Hematopoietic multipotent progenitor cell treated with erythropoietin and hydrocortisone succinate and interleukin-3 and kit ligand, for 6 days (in vitro differentiated cells): ENCODE measurements around the gene POLDIP3.

Experiments
- DNase-seq: peaks from one replicate; pipeline ENCODE4 v3.0.0-alpha.2; 2015

POLDIP3 gene, protein sequence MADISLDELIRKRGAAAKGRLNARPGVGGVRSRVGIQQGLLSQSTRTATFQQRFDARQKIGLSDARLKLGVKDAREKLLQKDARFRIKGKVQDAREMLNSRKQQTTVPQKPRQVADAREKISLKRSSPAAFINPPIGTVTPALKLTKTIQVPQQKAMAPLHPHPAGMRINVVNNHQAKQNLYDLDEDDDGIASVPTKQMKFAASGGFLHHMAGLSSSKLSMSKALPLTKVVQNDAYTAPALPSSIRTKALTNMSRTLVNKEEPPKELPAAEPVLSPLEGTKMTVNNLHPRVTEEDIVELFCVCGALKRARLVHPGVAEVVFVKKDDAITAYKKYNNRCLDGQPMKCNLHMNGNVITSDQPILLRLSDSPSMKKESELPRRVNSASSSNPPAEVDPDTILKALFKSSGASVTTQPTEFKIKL

DNA sequence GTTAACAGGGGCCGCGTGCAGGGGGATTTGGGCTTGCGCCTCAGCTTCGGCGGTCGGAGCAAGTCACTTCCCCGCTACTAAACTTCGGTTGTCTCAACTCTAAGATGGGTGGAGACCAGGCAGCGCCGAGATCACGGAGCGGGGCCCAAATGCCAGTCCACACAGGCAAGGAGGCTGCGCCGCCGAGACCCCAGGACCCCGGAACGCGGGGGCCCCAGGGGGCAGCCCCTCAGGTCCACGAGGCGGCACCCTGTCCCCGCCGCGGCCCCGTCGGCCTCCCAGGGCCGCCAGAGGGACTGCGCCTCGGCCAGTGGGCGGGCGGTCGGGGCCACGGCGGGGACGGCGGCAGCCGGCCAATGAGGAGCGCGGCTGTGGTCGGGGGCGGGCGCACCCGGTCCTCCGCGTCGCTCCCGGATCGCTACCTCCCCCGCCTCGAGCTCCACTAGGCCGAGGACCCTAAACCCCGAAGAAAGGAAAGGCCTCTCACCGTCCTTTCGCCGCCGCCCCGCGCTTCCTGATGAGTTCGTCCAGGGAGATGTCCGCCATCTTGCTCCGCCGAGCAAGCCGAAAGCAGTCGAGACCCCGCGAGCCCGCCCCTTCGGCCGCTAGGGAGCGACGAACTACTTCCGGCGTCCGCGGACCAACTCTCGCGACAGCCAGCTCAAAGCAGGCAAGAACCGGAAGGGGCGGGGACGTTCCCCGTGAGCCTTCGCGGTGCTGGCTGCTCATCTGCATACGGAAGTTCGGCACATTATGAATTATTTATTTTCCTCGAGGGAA is at the start of gene POLDIP3:
Gene POLDIP3, minus strand, starts transcription at position 572 of the 780 bp plus-strand sequence. Its CDS starts 26 bp downstream, at position 546.
- peak; percentile 99 for DNase-seq

DNA sequence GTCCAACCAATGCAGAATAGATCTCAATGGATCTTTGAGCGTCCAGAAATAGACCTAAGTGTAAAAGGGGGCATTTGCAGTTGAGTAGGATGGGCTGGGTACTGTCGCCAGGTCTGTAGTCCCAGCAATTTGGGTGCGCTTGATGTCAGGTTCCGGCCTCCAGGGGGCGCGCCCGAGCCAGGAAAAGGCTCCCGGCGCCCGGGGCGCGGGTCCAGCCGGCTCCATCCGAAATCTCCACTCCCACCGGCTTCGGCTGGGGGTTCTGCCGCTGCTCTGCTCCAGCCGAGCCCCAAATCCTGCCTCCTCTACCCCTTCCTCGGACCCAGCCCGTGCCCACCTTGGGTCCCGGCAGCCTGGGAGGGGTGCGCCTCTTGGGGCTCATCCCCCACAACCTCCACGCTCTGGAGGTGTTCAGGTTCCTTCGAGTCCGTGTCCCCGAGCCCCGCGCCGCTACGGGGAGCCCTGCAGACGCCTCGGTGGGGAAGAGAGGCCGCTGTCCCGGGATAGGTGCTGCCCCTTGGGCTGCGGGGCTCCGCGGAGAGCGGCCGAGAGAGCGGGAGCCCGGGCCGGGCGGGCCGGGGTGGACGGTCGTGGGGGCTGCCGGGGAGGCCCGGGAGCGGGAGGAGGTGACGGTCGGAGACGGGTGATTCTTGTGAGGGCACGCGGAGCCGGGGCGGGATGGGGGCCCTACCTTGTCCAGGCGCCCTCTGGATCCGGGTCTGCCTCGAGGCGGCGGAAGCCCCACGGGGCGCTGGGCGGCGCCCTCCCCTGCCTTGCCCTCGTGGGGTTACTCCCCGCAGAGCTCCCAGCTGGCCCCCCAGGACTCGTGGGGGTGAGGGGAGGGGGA is 47.5 kb upstream of the POLDIP3 start:
- DNase-seq: peak; percentile 87

DNA sequence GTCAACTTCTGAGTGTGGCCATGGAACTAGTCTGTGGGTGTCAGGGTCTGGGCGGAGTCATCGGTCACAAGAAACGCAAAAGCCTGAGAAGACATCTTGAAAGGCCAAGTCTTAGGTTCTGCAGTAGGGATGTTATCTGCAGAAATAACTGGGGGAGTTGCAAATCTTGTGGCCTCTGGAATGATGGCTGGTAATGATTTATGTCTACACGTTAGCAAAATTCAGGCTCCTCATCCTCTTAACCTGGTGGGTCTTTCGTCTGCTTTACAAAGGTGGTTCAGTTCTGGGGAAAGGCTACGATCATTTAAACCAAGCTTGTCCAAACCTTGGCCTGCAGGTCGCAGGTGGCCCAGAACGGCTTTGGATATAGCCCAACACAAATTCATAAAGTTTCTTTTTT is 41.9 kb upstream of the POLDIP3 start:
- DNase-seq: no peak

DNA sequence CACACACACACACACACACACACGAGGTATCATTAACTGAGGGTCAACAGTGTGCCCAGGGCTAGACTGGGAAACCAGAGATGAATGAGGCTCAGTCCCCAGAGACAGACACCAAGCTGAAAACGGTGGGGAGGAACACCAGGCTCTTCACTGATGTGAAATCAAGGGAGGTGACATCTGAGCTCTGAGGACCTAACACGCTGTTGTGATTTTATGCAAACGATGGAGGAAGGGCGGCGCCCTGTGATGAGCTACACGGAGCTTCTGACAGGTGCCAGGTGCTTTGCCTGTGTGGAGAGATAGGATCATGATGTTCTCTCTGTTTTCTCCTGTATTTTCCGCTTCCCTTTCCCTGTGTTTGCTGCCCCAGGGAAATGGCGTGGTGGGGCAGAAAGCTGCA is 41.0 kb upstream of the POLDIP3 start:
- no peak for DNase-seq

DNA sequence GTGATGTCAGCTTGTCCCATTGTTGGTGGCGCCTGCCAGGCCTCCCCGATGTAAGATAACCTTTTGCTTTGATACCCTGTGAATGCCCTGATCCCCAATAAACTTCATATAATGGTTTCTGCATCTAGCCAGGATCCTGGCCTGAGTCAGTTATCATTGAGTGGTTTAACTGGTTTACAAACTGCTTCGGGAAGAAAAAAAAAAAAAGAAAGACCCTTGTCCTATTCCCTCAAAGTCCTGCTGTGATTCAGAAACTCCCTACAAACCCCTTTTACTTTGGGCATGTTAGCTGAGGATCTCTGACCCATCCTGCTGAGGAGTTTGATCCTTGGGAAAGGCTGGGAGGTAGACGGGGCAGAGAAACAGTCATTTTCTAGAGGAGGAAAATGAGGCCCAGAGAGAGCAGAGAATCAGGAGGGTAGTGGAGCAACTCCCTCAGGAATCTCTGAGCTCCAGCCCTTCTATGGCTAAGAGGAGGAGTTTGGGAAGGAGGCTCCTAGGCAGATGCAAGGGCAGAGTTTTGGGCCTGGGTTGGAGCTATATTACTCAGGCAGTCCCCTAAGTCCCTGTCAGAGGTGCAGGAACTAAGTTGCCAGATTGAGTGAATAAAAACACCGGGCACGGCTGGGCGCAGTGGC is 39.9 kb upstream of the POLDIP3 start:
- DNase-seq: no peak

DNA sequence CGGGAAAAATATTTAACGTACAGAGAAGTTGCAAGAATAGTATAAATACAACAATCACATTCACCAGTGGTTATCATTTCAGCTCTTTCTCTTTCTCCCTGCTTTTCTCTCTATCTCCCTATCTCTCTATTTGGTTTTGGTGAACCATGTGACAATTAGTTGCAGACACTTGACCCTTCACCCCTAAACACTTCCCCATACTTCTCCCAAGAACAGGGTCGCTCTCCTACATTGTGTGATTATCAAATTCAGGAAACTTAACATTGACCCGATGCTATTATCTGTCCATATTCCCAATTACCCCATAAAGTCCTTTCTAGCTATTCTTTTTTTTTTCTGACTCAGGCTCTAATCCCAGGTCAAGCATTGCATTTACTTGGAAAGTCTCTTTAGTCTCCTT is 39.3 kb upstream of the POLDIP3 start:
- DNase-seq: no peak

DNA sequence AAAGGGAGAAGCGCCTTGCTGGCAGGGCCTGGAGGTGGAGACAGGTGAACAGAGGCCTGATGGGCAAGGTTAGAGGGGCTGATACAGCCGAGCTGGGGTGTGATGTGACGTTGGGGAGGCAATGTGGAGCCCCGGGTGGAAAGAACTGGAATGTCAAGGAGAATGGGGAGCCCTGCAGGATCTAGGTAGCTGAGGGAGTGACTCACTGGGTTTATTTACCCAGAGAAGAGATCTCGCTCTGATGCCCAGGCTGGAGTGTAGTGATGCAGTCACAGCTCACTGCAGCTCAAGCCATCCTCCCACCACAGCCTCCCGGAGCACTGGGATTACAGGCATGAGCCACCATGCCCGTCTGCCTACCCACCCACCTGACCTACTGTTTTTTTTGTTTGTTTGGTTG is 36.5 kb upstream of the POLDIP3 start:
- no peak for DNase-seq

DNA sequence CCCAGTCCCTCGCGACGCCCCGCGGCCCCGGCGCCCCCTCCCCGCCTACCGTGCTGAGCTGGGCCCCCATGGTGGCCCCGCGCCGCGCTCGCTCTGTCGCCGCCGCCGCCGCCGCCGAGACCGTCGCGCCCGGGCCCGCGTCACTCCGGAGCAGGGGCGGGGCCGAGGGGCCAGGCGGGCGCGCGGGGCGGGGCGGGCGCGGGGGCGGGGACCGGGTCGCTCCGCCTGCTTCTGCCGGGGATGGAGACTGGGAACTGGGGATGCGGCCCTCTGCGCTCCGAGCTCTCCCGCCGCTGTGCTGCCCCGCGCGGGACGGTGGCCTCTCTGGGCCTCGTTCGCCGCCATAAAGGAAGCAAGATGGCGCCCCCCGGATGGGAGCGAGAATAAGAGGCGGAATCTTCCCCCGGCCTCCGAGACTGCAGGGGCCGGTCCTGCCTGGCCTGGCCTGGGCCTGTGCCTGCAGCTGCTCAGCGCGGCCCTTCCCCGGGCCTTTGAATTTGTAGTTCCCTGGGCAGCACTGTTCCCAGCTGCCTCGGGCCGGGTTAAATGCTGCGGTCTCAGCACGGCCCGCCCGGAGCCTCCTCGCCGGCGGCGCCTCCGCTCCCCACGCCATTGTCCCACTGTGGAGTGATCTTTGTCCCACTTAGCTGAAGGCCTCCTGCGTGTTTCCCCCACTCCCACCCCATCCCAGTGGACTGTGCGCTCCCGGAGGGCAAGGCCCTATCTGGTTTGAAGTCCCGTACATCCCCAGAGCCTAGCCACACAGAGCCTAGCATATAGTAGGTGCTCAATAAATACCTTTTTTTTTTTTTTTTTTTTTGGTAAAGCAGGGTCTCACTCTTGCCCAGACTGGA is 34.8 kb upstream of the POLDIP3 start, which contains the start of gene CYB5R3:
Gene CYB5R3, minus strand, starts transcription at position 147 of the 854 bp plus-strand sequence. Its CDS starts 77 bp downstream, at position 70.
- peak; percentile 88 for DNase-seq

DNA sequence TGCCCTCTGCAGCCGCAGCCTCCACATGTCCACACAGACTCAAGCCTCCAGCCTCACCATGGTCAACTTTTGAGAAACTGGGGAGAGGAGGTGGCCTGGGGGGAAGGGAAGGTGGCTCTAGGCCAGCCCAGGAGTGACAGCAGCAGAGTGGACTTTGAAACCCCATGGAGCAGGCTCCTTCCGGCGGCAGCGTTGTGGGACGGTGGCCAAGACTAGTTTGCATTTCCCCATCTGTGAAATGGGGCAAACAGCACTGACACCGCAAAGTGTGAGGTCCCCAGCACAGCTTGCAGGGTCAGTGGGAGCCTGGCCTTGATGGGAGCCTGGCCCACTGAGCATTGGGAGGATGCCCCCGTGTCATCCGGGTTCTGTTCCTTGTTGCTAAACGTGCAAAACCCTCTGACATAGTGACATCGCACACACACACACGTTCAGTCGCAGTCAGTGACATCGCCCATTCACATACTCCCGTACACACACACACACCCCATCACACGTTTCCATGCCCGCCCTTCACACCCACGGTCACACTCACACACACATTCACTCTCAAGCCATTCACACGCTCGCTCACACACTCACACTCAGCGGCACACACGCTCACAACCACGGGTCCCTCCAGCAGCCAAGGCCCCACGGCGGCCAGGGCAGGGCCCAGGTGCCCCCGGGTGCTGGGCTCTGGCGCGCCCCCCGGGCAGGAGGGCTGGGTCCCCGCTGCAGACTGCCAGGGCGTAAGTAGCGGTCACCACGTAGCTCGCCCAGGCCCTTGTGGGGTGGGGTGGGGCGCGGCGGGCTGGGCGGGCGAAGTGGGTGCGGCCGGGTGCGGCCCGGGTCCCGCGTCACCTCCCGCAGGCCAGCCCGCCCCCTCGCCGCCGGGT is 33.9 kb upstream of the POLDIP3 start:
- DNase-seq: peak; percentile 81

DNA sequence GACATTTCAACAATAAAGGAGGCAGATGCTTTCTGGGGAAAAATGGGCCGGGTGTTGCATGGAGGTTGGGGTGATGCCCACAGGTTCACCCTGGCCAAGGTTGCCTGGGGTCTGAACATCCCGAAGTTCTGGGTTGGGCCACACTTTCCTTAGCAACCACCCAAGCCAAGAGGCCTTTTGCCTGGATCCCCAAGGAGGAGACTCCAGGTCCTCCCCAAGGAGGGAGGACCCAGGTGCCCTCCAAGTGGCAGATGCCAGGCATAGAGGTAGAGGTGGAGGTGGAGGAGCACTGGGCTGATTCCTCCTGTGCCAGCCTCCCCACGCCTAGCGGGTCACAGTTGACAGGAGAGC is 33.3 kb upstream of the POLDIP3 start:
- no peak for DNase-seq

DNA sequence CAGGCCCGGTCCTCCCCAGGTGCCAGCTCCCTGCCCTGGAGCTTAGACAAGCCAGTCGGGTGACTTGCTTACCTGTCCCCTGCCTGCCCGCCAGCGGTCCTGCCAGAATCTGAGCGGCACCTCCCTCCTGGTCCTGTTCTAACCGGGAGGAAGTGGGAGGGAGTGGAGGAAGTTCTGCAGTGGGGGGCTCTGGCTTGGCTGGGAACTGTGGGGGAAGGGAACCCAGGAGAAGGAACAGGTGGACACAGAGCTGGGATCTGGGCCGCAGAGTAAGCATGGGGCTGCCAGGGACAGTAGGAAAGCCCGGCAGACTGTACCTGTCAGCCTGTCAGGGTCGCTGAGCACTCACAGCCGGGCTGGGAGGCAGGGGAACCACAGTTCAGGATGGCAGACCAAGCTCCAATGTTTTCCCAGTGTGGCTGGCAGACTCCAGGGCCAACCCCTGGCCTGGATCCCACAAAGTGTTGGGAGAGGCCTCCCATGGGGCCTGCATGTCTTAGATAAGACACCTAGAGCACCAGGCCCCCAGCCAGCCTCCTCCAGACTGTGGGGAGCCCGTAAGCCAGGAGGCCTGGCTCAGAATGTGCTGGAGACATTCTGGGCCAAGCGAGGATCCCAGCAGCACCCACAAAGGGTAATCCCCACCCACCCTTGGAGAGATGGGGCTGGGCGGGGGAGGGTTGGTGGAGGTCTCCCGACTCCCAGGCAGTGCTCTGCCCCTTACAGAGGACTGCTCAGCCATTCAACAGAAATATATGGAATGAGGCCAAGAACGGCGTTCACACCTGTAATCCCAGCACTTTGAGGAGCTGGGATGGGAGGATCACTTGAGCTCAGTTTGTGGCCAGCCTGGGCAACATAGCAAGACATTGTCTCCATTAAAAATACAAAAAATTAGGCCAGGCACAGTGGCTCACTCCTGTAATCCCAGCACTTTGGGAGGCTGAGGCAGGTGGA is 32.2 kb upstream of the POLDIP3 start:
- DNase-seq: peak; percentile 90

DNA sequence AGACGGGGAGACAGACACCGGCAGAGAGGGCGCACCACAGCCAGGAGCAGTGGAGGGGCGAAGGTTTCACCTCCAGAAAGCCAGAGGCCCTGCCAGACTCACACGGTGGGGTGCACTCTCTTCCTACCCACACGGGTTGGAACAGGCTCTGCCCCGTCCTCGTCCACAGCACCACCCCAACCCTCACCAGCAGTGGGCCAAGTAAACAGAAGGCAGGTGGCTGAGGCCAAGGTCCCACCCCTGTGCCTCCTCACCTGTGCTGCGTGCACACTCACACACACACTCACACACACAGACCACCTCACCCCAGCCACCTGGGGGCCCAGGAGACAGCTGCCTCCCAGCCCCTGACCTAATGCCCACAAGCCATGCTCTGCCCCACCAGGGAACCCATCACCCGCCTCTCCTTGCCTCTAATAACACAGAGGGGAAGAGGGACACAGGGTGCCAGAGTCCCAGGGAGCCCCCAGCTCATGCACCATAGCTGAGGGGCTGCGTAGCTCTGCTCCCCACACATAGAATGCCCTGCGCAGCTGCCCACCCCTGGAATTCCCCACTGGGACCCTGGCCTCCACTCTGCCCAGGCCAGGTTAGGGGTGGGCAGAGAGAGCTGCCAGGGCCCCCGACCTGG is 31.4 kb upstream of the POLDIP3 start:
- DNase-seq: peak; percentile 42

DNA sequence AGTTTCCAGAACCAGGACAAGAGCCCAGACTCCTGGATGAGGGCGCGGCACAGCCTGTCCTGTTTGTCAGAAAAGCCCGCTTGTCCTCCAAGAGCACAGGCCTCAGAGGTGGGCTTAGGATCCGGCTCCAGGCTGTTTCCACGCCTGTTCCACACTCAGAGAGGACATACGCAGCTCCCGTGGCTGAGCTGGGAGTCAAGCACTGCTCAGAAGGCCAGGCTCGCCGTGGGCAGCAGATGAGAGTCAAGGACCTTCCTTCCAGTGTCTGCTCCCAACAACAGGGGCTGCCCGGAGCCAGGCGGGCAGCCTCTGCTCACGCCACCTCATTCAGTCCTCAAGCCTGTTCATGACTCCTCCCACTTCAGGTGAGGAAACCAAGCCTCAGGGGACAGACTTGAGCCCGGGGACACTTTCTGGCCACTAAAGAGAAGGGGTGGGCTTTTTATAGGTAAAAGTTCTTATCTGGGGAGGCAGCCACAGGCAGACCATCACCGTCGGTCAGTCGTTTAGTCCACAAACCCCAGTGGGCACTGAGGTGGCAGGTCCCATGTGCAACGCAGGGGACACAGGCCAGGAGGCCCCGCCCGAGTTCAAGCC is 30.8 kb upstream of the POLDIP3 start:
- DNase-seq: no peak

DNA sequence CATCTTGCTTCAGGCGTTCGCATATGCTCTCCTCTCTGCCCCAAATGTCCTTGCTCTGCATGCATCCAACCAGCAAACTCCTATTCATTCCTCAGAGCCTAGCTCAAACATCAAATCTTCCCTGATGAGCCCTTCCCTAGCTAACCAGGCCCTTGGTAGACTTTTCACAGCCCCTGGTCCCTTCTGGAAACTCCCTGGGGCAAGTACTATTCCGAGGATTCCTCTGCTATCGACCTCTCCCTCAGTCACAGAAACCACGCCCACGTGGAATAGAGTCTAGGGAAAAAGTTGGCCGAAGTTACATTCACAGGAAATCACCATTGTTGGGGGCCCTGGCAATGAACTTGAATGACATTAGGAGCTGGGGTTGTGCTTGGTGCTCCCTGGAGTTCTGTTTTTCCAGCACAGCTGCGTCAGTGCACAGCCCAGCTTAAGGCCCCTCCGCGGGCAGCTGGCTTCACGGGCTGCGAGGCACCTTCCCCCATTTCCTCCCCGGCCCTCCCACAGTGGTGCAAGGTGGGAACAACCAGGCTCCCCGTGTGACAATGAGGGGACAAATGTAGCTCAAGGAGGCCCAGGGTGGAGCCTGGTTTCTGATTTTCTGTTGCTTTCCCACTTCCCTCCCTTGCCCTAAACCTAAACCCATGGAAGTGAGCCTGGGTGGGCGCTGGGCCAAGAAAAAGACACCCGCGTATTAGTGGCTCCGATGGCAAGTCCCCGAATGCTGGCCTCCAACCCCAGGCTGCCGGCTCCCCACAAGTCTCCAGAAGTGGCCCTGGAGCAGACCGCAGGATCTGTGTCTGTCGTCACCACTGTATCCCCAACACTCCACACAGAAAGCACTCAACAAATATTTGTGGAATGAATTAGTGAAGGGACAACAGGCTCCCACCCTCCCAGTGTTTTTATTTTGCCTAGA is 30.0 kb upstream of the POLDIP3 start:
- peak; percentile 33 for DNase-seq

DNA sequence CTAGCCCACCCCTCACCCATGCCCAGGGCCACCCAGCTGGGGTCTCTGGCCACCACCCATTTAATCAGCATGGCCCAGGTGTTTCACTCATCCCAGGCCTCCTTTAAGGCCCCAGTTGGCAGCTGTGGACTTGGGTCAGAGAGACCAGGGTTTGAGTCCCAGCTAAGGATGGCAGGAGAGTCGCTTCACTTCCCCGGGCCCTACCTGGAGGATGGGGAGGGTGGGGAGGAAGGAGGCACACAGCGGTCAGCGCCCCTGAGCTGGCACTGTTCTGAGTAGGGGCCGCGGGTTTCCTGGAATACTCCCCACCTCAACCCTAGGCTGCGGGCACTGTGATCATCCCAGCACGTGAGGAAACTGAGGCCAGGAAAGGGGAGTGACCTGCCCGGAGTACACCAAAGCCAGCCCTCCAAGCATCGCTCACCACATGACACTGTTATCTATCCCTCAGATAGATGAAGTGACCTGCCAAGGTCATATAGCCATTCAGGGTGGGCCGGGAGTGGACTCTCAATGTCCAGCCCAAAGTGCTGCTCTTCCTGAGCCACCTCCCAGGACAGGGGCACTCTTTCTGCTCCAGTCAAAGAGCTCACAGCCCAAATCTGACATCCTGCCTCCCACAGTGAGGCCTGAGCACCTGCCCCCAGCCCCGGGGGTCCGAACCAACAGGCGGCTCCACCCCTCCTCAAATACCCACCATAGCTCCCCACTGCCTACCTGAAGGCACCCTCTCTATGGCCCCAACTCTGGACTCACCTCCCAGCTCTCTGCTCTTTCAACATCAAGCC is 29.1 kb upstream of the POLDIP3 start:
- no peak for DNase-seq
